ENCODE results near the gene TRAF3IP1.

TRAF3IP1 gene

DNA sequence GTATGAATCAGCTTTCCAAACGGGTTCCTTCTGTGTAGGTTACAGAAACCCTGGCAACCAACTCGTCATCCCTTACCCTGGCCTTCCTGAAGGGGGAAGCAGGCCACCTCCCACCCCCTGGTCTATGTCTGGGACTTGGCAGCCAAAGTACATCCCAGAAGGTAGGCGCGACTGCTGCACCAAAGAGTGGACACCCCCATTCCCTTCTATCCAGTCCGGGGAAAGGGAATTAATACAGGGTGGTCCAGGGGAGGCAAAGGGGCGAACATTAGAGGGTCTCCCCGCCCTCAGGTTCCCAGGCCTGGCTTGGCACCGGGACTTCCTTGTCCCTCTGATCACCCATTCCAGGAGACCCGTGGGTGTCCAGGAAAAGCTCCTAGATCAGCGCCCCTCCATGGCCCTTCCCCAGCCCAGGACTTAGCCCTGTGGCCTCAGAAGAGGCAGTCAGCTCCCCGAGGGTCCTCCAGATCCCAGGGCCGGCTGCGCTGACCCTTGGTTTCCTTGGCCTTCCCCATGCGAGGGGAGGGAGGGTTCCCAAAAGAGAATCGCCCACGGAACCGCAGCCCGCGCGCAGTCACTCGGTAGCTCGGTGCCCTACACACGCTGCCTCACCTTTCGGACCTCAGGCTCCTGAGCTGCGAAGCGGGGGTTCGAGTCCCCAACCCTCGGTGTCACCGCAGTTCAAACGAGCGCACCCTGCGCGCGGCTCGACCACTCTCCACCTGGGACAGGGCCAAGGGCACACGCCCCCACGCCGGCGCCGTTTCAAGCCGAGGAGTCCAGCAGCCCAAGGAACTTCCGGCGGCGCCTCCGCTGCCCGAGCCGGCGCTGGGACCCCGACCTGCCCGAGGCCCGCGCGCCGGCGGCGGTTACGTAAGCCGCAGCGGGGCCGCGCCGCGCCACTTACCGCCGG, 32.3 kb upstream of the TRAF3IP1 start, which contains the start of gene PER2:
PER2 (minus strand) TSS at position 874 of the 913 bp plus-strand sequence. CDS start 10,674 bp downstream, outside the sequence.
- peak; percentile 71 to 84 for DNase-seq

GRCh38 chr2:238288650-238289573, 31.4 kb upstream of the TRAF3IP1 start:
- DNase-seq: peak; percentile 99

- peak in 1 of 2 donors; percentile 24 for DNase-seq
Observed at GRCh38 chr2:238289574-238289973, 30.7 kb upstream of the TRAF3IP1 start.

- no peak for DNase-seq
Observed at GRCh38 chr2:238290091-238290509, 30.2 kb upstream of the TRAF3IP1 start.

GRCh38 chr2:238290715-238291549, 29.4 kb upstream of the TRAF3IP1 start:
- DNase-seq: no peak

- DNase-seq: no peak
Observed at GRCh38 chr2:238291550-238292281, 28.6 kb upstream of the TRAF3IP1 start.

- no peak for DNase-seq
Observed at GRCh38 chr2:238294046-238294392, 26.3 kb upstream of the TRAF3IP1 start.

GRCh38 chr2:238294393-238295143, 25.8 kb upstream of the TRAF3IP1 start:
- DNase-seq: no peak

DNA sequence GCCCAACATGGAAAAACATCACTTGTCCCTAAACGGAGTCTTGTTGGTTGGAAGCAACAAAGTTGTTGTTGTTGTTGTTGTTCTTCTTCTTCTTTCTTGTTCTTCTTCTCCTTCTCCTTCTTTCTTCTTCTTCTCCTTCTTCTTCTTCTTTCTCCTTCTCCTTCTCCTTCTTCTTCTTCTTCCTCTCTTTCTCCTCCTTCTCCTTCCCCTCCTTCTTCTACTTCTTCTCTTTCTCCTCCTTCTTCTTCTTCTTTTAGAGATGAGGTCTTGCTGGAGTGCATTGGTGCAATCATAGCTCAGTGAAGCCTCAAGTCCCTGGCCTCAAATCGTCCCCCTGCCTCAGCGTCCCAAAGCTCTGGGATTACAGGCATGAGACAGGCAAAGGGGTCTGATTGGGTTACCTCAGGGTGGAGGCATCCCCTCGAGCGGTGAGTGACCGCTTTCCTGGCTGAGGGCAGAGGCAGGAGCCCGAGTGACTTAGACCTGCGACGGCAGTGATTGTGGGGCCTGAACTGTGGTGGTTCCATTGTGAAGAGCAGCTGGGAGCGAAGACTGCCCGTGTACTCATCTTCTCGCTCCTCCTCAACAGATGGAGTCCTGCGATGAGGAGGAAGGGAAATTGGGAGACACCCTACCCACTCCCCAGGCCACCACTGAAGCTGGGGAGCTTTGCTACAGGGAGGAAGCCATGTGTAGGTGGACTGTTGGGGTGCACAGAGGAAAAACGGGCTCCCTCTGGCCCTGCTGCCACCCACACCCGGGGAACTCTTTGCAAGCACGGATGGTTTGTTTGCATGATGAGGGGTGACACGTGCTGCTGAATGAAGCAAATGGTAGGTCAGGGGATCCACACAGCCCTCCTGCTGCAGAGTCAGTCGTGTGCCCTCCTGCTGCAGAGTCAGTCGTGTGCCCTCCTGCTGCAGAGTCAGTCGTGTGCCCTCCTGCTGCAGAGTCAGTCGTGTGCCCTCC, 24.9 kb upstream of the TRAF3IP1 start:
- DNase-seq: no peak

DNA sequence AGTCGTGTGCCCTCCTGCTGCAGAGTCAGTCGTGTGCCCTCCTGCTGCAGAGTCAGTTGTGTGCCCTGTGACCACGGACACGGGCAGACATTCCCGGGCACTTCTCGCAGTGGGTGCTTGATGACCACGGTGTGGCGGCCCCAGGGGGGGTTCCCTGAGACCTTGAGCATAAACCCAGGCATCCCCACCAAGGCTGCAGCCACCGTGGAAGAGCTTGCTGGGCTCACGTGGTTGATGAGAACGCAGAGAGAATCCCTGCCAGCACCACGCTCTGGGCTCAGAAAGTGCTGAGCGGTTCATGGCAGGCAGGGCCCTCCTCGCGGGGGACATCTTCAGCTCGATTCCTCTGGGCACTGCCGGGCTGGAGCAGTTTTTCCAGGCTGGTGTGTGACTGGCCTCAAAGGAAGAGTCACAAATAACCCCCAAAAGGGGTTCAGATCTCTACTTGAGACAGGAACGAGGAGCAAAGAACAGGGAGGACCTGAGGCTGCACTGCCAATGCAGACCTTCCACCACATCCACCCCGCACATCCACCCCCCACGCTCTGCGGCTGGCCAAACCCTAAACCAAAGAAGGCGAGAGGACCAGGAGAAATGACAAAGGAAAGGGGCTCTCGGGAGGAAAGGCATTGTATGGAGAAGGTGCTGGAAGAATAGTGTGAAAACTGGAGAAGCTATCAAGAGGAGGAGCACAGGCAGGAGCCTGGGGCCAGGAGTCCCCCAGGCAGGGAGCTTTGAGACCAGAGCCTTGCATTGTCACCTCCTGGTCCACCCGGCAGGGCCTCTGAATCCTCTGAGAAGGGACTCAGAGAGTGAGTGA, 23.5 kb upstream of the TRAF3IP1 start:
- DNase-seq: no peak

DNA sequence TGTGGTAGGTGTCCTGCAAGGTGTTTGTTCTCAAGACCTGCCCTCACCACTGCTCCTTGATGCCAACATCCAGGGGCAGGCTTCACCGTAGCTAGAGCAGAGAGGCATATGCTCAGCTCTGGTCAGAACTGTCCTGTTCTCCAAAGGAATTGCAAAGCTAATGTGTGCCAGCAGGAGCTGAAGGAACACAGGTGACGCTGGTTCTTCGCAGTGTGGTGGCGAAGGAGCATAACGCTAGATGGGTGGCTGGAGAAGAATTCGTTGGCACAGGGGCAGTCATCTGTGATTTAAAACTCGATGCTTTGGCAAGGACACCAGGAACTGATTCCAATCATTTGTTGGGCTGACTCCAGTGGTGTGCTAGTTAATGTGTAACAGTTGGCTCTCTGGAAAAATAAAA, 20.5 kb upstream of the TRAF3IP1 start:
- DNase-seq: no peak

GRCh38 chr2:238302087-238302486, 18.2 kb upstream of the TRAF3IP1 start:
- no peak for DNase-seq

GRCh38 chr2:238302751-238303150, 17.6 kb upstream of the TRAF3IP1 start:
- DNase-seq: no peak

DNA sequence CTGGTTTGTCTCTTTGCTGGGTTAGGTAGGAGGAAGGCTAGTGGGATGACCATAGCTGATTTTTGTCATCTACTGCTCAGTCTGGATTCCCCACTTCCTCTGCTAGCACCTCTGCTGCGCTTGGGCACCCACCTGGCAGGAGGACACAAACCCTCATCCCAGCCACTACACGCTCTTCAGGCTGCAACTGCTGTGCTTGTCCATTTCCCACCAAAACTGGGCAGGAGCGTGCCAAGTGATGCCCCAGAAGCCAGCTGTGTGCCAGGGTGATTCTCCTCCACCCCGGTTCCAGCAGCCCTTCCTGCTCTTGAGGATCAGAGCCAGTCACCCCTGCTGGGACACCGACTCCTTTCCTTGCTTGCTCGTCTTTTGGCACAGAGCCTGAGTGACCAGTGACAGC, 16.2 kb upstream of the TRAF3IP1 start:
- no peak for DNase-seq

GRCh38 chr2:238305092-238305862, 15.0 kb upstream of the TRAF3IP1 start:
- no peak for DNase-seq

- DNase-seq: no peak
Observed at GRCh38 chr2:238305965-238306671, 14.2 kb upstream of the TRAF3IP1 start.

DNA sequence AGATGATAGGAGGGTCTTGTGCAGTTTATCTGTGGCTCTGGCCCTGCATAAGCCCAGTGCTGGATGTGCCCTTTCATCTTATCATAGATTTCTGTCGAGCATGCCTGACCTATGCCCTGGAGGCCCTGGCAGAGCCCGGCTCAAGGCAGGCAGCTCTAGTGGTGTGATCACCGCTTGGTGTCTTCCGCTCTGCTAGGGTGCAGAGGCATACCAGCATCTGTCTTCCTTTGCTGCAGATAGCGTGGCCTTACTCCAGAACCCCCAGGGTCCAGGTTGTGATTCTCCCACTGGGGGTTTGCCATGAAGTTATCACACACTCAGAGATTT, 13.7 kb upstream of the TRAF3IP1 start:
- DNase-seq: no peak

Data from inflammatory macrophage (primary cell).